Measurements from ENCODE around the gene ISM2.

Gene ISM2

GRCh38 chr14:77485256-77485655 is 13.4 kb downstream of the ISM2 start:
- Histone ChIP-seq H3K9ac (ENCODE audit: low read depth, low read length) (no peak overlapping the region), H3K4me1 (ENCODE audit: control insufficient read depth, insufficient read depth, low read length) (no peaks in the 10 kb centered on the region), H3K36me3 (ENCODE audit: control insufficient read depth, insufficient read depth, low read length) (no peaks in the 10 kb centered on the region), H3K9me3 (ENCODE audit: control insufficient read depth, insufficient read depth, low read length) (no peaks in the 10 kb centered on the region), H3K4me3 (ENCODE audit: low read depth, low read length) (no peak overlapping the region), H3K27me3 (ENCODE audit: control insufficient read depth, insufficient read depth, low read length) (no peaks in the 10 kb centered on the region), H3K27ac (ENCODE audit: low read depth, low read length) (no peak overlapping the region)

DNA sequence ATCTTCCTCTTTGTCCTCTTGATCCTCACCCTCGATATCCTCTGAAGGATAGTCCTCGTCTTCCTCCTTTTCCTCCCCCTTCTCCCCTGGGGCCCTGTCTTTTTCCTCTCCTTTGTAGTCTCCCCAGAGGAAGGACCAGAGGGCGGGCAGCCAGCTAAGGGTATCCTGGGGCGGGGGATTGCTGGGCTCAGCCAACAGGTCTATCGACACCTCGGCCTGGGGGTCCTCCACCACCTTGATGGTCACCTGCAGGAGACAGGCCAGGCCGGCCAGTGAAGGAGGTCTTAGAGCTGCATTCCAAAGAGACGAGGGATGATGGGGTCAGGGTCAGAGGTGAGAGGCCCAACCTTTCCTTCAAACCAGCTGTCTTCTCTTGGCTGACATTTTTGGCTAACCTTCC is 16.2 kb downstream of the ISM2 start:
- no peaks in the 10 kb centered on the region for H3K27me3 ChIP-seq (ENCODE audit: control insufficient read depth, insufficient read depth, low read length)
- no peak overlapping the region for H3K27ac ChIP-seq (ENCODE audit: low read depth, low read length)
- no peak overlapping the region for H3K4me3 ChIP-seq (ENCODE audit: low read depth, low read length)
- no peak overlapping the region for H3K9ac ChIP-seq (ENCODE audit: low read depth, low read length)
- no peaks in the 10 kb centered on the region for H3K9me3 ChIP-seq (ENCODE audit: control insufficient read depth, insufficient read depth, low read length)
- no peaks in the 10 kb centered on the region for H3K4me1 ChIP-seq (ENCODE audit: control insufficient read depth, insufficient read depth, low read length)
- no peaks in the 10 kb centered on the region for H3K36me3 ChIP-seq (ENCODE audit: control insufficient read depth, insufficient read depth, low read length)

DNA sequence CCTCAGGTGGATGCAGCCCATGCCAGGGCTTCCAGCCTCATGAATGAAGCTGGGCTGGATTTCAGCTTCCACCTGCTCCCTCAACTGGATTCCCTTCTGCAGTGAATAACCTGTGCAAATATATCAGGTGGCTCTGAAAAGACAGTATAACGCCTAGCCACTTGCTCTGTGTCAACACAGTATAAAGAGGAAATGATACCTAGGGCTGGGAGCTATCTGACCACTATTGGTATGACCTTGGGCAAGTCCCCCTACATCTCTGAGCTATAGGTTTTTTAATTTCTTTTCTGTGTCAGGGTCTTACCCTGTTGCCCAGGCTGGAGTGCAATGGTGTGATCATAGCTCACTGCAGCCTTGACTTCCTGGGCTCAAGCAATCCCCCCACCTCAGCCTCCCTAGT is 19.8 kb downstream of the ISM2 start:
- Histone ChIP-seq H3K4me3 (ENCODE audit: low read depth, low read length) (no peak overlapping the region), H3K4me1 (ENCODE audit: control insufficient read depth, insufficient read depth, low read length) (no peaks in the 10 kb centered on the region; the same call in 1 of the 2 replicates), H3K36me3 (ENCODE audit: control insufficient read depth, insufficient read depth, low read length) (no peaks in the 10 kb centered on the region)

GRCh38 chr14:77478029-77478428 is 20.6 kb downstream of the ISM2 start:
- no peaks in the 10 kb centered on the region for H3K27me3 ChIP-seq (ENCODE audit: control insufficient read depth, insufficient read depth, low read length)
- no peaks in the 10 kb centered on the region for H3K36me3 ChIP-seq (ENCODE audit: control insufficient read depth, insufficient read depth, low read length)
- no peaks in the 10 kb centered on the region for H3K9me3 ChIP-seq (ENCODE audit: control insufficient read depth, insufficient read depth, low read length)
- H3K4me1 ChIP-seq (ENCODE audit: control insufficient read depth, insufficient read depth, low read length): peaks cover under 1% of the 10 kb centered on the region; the same call in 1 of the 2 replicates
- H3K27ac ChIP-seq (ENCODE audit: low read depth, low read length): no peak overlapping the region
- no peak overlapping the region for H3K9ac ChIP-seq (ENCODE audit: low read depth, low read length)
- H3K4me3 ChIP-seq (ENCODE audit: low read depth, low read length): no peak overlapping the region

More for the DNA sequence above, 19.8 kb downstream of the ISM2 start:
- H3K27ac ChIP-seq (ENCODE audit: low read depth, low read length): no peak overlapping the region
- H3K27me3 ChIP-seq (ENCODE audit: control insufficient read depth, insufficient read depth, low read length): no peaks in the 10 kb centered on the region
- H3K9me3 ChIP-seq (ENCODE audit: control insufficient read depth, insufficient read depth, low read length): no peaks in the 10 kb centered on the region
- no peak overlapping the region for H3K9ac ChIP-seq (ENCODE audit: low read depth, low read length)

- no peak overlapping the region for H3K27ac ChIP-seq (ENCODE audit: low read depth, low read length)
- no peaks in the 10 kb centered on the region for H3K36me3 ChIP-seq (ENCODE audit: control insufficient read depth, insufficient read depth, low read length)
- no peak overlapping the region for H3K4me3 ChIP-seq (ENCODE audit: low read depth, low read length)
Observed at GRCh38 chr14:77475432-77476115, 23.0 kb downstream of the ISM2 start.

DNA sequence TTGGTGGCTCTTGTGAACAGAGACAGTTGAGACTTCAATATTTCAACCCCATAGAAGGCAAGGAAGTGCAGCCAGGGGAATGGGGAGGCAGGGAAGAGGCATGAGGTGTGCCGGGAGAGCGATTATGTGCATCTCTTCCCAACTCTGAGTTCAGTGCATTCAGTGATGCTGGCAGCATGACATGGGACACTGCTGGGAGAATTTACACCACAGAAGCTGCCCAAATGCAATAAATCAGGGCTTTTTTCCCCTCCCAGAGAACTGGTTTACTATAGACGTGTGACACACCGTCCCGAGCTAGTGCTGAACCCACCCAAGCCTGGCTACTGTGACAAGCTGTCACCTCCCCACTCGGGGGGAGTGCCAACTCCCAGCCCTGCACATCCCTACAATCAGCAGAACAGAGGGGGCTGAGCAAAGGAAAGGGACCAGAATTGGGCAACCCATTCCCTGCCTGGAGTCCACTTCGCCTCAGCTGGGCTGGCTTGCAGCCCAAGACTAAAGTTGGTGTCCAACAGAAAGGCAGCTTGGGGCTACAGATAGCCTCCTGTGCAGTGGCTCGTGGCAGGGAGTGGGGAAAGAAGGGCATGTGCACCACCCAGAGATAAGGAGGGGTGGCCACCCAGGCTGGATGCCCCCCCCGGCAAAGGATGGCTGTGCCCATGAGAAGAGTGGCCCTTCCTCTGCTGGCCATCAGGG is 24.0 kb downstream of the ISM2 start:
- Histone ChIP-seq H3K4me3 (ENCODE audit: low read depth, low read length) (no peak overlapping the region), H3K27ac (ENCODE audit: low read depth, low read length) (no peak overlapping the region), H3K36me3 (ENCODE audit: control insufficient read depth, insufficient read depth, low read length) (peaks cover 1% of the 10 kb centered on the region; the same call in 1 of the 2 replicates), H3K9ac (ENCODE audit: low read depth, low read length) (no peak overlapping the region), H3K4me1 (ENCODE audit: control insufficient read depth, insufficient read depth, low read length) (peaks cover 18% of the 10 kb centered on the region), H3K9me3 (ENCODE audit: control insufficient read depth, insufficient read depth, low read length) (no peaks in the 10 kb centered on the region), H3K27me3 (ENCODE audit: control insufficient read depth, insufficient read depth, low read length) (no peaks in the 10 kb centered on the region)

More at GRCh38 chr14:77475432-77476115, 23.0 kb downstream of the ISM2 start:
- Histone ChIP-seq H3K9me3 (ENCODE audit: control insufficient read depth, insufficient read depth, low read length) (no peaks in the 10 kb centered on the region), H3K9ac (ENCODE audit: low read depth, low read length) (no peak overlapping the region), H3K27me3 (ENCODE audit: control insufficient read depth, insufficient read depth, low read length) (no peaks in the 10 kb centered on the region), H3K4me1 (ENCODE audit: control insufficient read depth, insufficient read depth, low read length) (peaks cover 12% of the 10 kb centered on the region)

DNA sequence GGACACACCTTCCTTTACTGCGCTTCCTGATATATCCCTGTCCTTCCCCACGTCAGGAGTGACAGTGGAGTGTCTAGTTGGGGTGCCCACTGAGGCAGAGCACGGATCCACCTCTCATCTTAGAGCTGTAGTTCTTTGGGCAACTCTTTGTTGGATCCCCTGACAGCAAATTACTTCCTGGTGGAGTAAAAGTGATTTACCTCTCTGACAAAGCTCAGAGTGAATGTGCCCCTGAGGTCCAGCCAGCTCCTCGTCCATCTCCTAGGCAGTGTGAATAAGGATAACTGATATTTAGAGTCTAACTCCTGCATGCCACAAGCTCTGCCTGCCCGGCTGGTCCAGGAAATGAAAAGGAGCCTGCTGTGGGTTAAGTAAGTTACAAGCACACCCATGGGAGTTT is 24.7 kb downstream of the ISM2 start:
- H3K27ac ChIP-seq (ENCODE audit: low read depth, low read length): no peak overlapping the region
- H3K4me1 ChIP-seq (ENCODE audit: control insufficient read depth, insufficient read depth, low read length): peaks cover 18% of the 10 kb centered on the region
- H3K27me3 ChIP-seq (ENCODE audit: control insufficient read depth, insufficient read depth, low read length): no peaks in the 10 kb centered on the region
- no peak overlapping the region for H3K4me3 ChIP-seq (ENCODE audit: low read depth, low read length)
- peaks cover 9% of the 10 kb centered on the region for H3K36me3 ChIP-seq (ENCODE audit: control insufficient read depth, insufficient read depth, low read length)
- H3K9ac ChIP-seq (ENCODE audit: low read depth, low read length): no peak overlapping the region
- H3K9me3 ChIP-seq (ENCODE audit: control insufficient read depth, insufficient read depth, low read length): no peaks in the 10 kb centered on the region

- Histone ChIP-seq H3K9ac (ENCODE audit: low read depth, low read length) (no peak overlapping the region), H3K27me3 (ENCODE audit: control insufficient read depth, insufficient read depth, low read length) (no peaks in the 10 kb centered on the region), H3K4me3 (ENCODE audit: low read depth, low read length) (no peak overlapping the region), H3K36me3 (ENCODE audit: control insufficient read depth, insufficient read depth, low read length) (peaks cover 43% of the 10 kb centered on the region), H3K4me1 (ENCODE audit: control insufficient read depth, insufficient read depth, low read length) (peaks cover 18% of the 10 kb centered on the region), H3K27ac (ENCODE audit: low read depth, low read length) (peak overlapping the region; percentile 39), H3K9me3 (ENCODE audit: control insufficient read depth, insufficient read depth, low read length) (no peaks in the 10 kb centered on the region)
Observed at GRCh38 chr14:77470224-77470870, 28.3 kb downstream of the ISM2 start.

DNA sequence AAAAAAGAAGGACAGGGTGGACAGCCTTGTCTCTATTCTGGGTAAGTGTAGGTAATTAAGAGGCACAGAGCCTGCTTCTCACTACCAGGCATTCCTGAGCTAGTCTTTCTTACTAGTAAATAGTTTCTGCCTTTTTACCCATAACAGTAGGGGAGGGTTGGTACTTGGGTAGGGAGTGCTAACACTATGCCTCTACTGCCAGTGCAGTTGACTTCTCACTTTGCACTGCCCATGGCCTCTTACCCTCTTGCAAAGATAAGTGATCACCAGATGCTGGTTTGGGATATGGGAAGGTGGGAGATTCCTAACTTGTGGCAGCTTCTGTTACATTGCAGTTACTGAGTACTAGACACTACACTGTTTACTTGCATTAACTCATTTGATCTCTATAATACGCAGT is 29.1 kb downstream of the ISM2 start:
- no peak overlapping the region for H3K4me3 ChIP-seq (ENCODE audit: low read depth, low read length)
- H3K4me1 ChIP-seq (ENCODE audit: control insufficient read depth, insufficient read depth, low read length): peaks cover 18% of the 10 kb centered on the region
- peaks cover 51% of the 10 kb centered on the region for H3K36me3 ChIP-seq (ENCODE audit: control insufficient read depth, insufficient read depth, low read length)
- H3K9ac ChIP-seq (ENCODE audit: low read depth, low read length): no peak overlapping the region
- H3K27me3 ChIP-seq (ENCODE audit: control insufficient read depth, insufficient read depth, low read length): no peaks in the 10 kb centered on the region
- H3K9me3 ChIP-seq (ENCODE audit: control insufficient read depth, insufficient read depth, low read length): no peaks in the 10 kb centered on the region
- no peak overlapping the region for H3K27ac ChIP-seq (ENCODE audit: low read depth, low read length)

DNA sequence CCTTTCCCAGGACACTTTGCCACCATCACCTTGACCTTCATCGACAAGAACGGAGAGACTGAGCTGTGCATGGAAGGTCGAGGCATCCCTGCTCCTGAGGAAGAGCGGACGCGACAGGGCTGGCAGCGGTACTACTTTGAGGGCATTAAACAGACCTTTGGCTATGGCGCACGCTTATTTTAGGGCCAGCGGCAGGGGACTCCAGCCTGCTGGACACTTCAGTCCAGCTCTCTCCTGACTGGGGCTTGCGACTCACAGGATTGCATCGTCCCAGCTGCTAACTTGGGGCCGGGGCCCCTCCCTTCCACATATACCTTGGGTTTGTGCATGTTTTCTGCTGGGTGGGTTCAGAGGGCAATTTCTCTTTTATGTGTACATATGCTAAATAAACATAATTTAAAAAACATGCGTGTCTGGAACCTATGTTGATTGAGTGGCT is 29.5 kb downstream of the ISM2 start:
- Histone ChIP-seq H3K27me3 (ENCODE audit: control insufficient read depth, insufficient read depth, low read length) (no peaks in the 10 kb centered on the region), H3K9me3 (ENCODE audit: control insufficient read depth, insufficient read depth, low read length) (no peaks in the 10 kb centered on the region), H3K9ac (ENCODE audit: low read depth, low read length) (no peak overlapping the region), H3K4me1 (ENCODE audit: control insufficient read depth, insufficient read depth, low read length) (peaks cover 18% of the 10 kb centered on the region), H3K36me3 (ENCODE audit: control insufficient read depth, insufficient read depth, low read length) (peaks cover 55% of the 10 kb centered on the region), H3K4me3 (ENCODE audit: low read depth, low read length) (no peak overlapping the region), H3K27ac (ENCODE audit: low read depth, low read length) (no peak overlapping the region)

GRCh38 chr14:77467801-77468200 is 30.8 kb downstream of the ISM2 start:
- H3K36me3 ChIP-seq (ENCODE audit: control insufficient read depth, insufficient read depth, low read length): peaks cover 68% of the 10 kb centered on the region
- H3K27ac ChIP-seq (ENCODE audit: low read depth, low read length): no peak overlapping the region
- no peak overlapping the region for H3K9ac ChIP-seq (ENCODE audit: low read depth, low read length)
- no peaks in the 10 kb centered on the region for H3K9me3 ChIP-seq (ENCODE audit: control insufficient read depth, insufficient read depth, low read length)
- H3K4me1 ChIP-seq (ENCODE audit: control insufficient read depth, insufficient read depth, low read length): peaks cover 15% of the 10 kb centered on the region
- no peak overlapping the region for H3K4me3 ChIP-seq (ENCODE audit: low read depth, low read length)
- no peaks in the 10 kb centered on the region for H3K27me3 ChIP-seq (ENCODE audit: control insufficient read depth, insufficient read depth, low read length)

Measured in HUES48 (cell line).